ENCODE results near the gene HOXB3. TPM values are rescaled to one million over a fixed set of nuclear protein-coding genes. Genes with fewer than 3 reads are reported as not detected.
A peak's percentile ranks its signal among the peaks of the same experiment; 100 is the strongest.

The HOXB3 gene
- total RNA-seq, 4 donors from 2014 or later: 25.7 to 57.1 (median 34.9) TPM

DNA sequence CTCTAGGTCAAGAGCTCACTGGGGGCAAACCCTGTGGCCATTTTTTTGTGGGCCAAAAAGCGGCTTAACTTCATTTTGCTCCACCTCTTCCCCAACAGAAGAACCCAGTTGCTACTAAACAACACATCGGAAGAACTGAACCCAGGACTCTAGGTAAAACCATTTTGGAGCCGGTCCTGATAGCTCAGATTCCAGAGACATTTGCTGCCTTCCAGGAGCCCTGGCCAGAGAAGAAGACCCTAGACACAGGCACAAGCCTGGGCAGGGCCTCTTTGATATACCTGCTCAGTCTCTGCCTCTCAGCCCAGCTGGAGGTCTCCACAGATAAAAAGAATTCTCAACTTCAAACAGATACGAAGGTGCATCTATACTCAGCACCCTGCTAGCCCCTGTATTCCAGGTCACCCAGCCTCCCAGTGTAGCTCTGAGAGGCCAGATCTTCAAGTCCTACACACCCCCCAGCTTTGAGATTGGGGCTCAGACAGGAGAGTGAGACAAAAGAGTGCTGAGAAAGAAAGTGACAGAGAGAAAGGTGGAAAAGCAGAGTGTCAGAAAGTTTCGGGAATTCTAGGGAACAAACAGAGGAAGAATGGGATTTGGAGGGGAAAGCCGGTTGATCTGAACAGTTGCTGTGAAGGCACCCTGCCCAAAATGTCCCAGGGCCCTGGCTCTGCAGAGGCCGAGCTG, 42.7 kb upstream of the HOXB3 start:
- Histone ChIP-seq H3K27ac (peak overlapping the region; percentile 83 to 93 (median 88)), H3K27me3 (peaks cover 99% of the 10 kb centered on the region), H3K4me1 (peaks cover 0 to 84% (median 66%) of the 10 kb centered on the region in 4 donors), H3K9me3 (no peaks in the 10 kb centered on the region), H3K4me3 (peak overlapping the region in 3 of 4 donors; percentile 17 to 39 (median 27)), H3K36me3 (no peaks in the 10 kb centered on the region)
- DNase-seq: no peak
- intact Hi-C loops (cut with DNase I; ENCODE audit: low total_unique reads) (no loop called here), in situ Hi-C loops (cut with MboI; ENCODE audit: low pct_ligation_motif_present in 1 of 4, low pct_unique_long_range_greater_than_20kb in 1 of 4, low sequenced_read_pairs in 3 of 4) (no loop called here)
- 41 to 45% methylated on average over 3 to 7 of the region's 7 CpGs for WGBS, 2 donors (ENCODE audit: low coverage in 1 of 2)
- no peak for TF ChIP-seq POLR2AphosphoS5 (IDR thresholded peaks at IDR 0.05)
- no peak for TF ChIP-seq POLR2A (IDR thresholded peaks at IDR 0.05)
- TF ChIP-seq, protein P1, sequence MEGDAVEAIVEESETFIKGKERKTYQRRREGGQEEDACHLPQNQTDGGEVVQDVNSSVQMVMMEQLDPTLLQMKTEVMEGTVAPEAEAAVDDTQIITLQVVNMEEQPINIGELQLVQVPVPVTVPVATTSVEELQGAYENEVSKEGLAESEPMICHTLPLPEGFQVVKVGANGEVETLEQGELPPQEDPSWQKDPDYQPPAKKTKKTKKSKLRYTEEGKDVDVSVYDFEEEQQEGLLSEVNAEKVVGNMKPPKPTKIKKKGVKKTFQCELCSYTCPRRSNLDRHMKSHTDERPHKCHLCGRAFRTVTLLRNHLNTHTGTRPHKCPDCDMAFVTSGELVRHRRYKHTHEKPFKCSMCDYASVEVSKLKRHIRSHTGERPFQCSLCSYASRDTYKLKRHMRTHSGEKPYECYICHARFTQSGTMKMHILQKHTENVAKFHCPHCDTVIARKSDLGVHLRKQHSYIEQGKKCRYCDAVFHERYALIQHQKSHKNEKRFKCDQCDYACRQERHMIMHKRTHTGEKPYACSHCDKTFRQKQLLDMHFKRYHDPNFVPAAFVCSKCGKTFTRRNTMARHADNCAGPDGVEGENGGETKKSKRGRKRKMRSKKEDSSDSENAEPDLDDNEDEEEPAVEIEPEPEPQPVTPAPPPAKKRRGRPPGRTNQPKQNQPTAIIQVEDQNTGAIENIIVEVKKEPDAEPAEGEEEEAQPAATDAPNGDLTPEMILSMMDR (IDR thresholded peaks at IDR 0.05): no peak
- TF ChIP-seq EP300 (IDR thresholded peaks at IDR 0.05; ENCODE audit: low read depth): no peak

DNA sequence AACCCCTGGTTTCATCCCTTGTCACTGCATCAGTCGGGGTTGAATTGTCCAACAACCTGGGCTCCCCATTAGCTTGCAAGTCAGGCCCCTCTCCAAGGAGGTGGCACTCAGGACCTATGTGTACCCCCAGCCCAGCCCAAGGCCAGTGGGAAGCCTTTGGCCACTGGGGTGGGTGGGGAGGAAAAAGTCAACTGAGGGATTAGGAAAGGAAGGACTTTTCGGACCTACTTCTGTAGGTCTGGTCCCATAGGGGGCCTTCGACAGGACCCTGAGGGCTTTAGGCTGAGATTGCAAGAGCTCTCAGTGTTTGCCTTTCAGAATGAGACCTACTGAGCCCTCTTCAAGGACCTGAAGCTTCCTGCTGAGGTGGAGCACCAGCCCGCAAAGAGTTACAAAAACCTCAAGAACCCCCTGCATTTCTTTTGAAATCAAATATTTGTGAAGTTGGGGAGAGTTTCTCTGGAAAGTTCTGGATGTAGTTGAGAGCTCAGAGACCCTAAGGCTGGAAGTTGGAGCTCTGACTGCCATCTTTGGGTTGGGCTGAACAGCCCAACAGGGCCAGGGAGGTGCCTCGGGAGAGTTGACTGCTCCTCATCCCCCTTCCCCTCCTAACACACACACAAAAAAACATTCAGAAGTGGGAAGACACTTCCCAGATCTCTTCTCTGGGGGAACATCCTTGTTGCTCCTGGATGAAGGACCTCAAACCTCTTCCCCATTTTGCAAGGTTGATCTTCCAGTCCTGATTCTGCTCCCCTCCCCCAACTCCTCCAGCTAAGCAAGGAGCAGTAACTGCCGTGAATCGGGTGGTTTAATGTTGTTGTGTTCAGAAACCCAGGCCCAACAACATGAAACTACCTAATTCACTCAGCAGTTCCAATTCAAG, 41.9 kb upstream of the HOXB3 start:
- H3K36me3 ChIP-seq: no peaks in the 10 kb centered on the region
- no peak for TF ChIP-seq POLR2A (IDR thresholded peaks at IDR 0.05)
- TF ChIP-seq, protein P1 (IDR thresholded peaks at IDR 0.05): no peak
- no peak for TF ChIP-seq EP300 (IDR thresholded peaks at IDR 0.05; ENCODE audit: low read depth)
- TF ChIP-seq POLR2AphosphoS5 (IDR thresholded peaks at IDR 0.05): no peak
- no peak for DNase-seq
- peaks cover 99% of the 10 kb centered on the region for H3K27me3 ChIP-seq
- H3K27ac ChIP-seq: peak overlapping the region; percentile 83 to 93 (median 88)
- peak overlapping the region in 2 of 4 donors; percentile 27 to 39 for H3K4me3 ChIP-seq
- in situ Hi-C loops (cut with MboI; ENCODE audit: low pct_ligation_motif_present in 1 of 4, low pct_unique_long_range_greater_than_20kb in 1 of 4, low sequenced_read_pairs in 3 of 4): no loop called here
- peaks cover 0 to 84% (median 70%) of the 10 kb centered on the region in 4 donors for H3K4me1 ChIP-seq
- intact Hi-C loops (cut with DNase I; ENCODE audit: low total_unique reads): no loop called here
- WGBS, 2 donors (ENCODE audit: low coverage in 1 of 2): 34 to 44% methylated on average over 4 to 7 of the region's 7 CpGs
- H3K9me3 ChIP-seq: no peaks in the 10 kb centered on the region

DNA sequence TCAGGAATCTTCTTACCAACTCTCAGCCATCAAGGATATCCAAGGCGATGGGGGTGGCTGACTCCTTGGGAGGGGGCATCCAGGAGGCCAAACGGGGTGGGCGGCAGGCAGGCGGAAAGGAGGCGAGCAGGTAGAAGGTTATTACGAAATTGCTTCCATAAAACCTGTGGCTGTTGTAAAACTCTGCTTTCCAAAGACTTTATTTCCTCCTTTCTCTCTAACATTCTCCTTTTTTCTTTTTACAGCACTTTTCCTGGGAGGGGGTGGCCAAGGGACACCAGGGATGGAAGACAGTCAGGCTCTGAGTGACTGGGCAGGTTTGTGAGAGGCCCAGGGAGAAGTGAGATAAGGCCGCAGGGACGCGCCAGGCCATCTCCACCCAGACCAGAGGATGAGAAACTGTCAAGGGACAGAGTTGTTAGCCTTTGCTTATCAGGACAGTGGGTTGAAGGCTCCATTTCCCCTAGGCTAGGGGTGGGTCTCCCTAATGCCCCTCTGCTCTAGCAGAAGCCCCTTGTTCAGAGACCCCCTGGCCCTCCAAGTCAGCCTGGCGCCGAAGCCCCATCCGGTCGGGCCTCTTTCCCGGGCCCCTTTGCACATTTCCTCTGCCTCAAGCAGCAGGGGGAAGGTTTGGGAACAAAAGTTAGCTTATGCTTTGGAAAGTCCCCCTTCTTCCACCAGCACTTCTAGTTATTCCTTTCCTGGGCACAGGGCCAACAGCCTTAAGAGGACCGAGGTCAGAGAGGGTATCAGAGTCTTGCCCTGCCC, 41.1 kb upstream of the HOXB3 start:
- peak overlapping the region in 1 of 4 donors; percentile 14 for H3K4me3 ChIP-seq
- peak; percentile 81 for DNase-seq
- TF ChIP-seq EP300 (IDR thresholded peaks at IDR 0.05; ENCODE audit: low read depth) (no peak), POLR2AphosphoS5 (IDR thresholded peaks at IDR 0.05) (peak in 2 of 3 donors; percentile 59 to 69), POLR2A (IDR thresholded peaks at IDR 0.05) (peak; percentile 56)
- TF ChIP-seq, protein P1 (IDR thresholded peaks at IDR 0.05): no peak
- no peaks in the 10 kb centered on the region for H3K9me3 ChIP-seq
- peak overlapping the region; percentile 83 to 93 (median 88) for H3K27ac ChIP-seq
- peaks cover 6 to 86% (median 72%) of the 10 kb centered on the region in 4 donors for H3K4me1 ChIP-seq
- peaks cover 99% of the 10 kb centered on the region for H3K27me3 ChIP-seq
- intact Hi-C loops (cut with DNase I; ENCODE audit: low total_unique reads): no loop called here
- 41% methylated on average over 6 to 15 of the region's 15 CpGs for WGBS, 2 donors (ENCODE audit: low coverage in 1 of 2)
- no peaks in the 10 kb centered on the region for H3K36me3 ChIP-seq
- in situ Hi-C loops (cut with MboI; ENCODE audit: low pct_ligation_motif_present in 1 of 4, low pct_unique_long_range_greater_than_20kb in 1 of 4, low sequenced_read_pairs in 3 of 4): no loop called here

All from transverse colon (tissue), 4 donors.